Epithelial cell of proximal tubule (primary cell): Measurements from ENCODE around the gene PLA2G1B. TPM values are rescaled to one million over a fixed set of nuclear protein-coding genes. Genes with fewer than 3 reads are reported as not detected.

Experiments
- DNase-seq: peaks from one replicate; pipeline ENCODE4 v3.0.0-alpha.2; 2011; ENCODE audit warnings: low read depth
- H3K4me3 ChIP-seq: 2 replicates; pipeline ENCODE4 v1.5.1; 2011; ENCODE audit warnings: low read depth, mild to moderate bottlenecking, low read length
- total RNA-seq: library from RNA; depleted of rRNA; stranded (reverse); fragments of >200 nt; gene quantifications from 2 replicates; pipeline ENCODE4 v1.2.3, GENCODE V29; 2015
- TF ChIP-seq, protein P1 (sequence below): conservative IDR thresholded peaks from 2 replicates; pipeline ENCODE4 v1.5.1; 2012; ENCODE audit warnings: low read depth, mild to moderate bottlenecking, low read length

Gene PLA2G1B
- total RNA-seq, 1 donor from 2014 or later: not detected

DNA sequence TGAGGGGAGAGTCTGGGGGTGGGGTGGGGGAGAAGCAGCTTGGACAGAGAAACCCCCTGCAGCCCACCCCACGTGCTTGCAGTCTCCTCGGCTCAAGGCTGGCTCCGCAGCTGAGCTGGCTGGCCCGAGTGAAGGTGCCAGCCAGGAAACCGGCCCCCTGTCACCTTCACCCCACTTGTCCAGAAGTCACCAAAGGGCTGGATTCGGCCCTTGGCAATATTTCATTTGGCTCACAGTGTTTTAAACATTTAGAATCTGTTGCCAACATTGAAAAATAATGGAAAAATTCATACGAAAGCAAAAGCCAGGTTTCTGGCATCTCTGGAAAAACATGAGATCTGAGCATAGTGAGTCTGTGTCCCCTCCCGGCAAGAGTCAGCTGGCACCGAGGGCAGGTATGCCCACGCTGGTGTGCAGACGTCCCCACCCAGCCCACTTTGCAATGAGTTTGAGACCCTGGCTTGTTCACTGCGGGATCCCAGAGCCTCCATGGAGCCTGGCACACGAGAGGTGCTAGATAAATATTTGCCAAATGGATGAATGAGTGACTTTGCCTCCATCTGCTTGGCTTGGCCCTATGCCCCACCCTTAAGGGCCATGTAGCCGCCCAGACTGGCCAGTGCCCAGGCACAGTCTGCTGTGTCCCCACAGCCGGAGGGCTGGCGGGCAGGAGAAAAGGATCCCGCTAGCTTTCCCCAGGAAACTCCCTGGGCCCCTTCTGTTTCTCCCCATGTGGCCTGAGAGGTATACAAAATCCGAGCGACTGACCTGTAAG lies 23.2 kb upstream of the PLA2G1B start:
- TF ChIP-seq, protein P1, sequence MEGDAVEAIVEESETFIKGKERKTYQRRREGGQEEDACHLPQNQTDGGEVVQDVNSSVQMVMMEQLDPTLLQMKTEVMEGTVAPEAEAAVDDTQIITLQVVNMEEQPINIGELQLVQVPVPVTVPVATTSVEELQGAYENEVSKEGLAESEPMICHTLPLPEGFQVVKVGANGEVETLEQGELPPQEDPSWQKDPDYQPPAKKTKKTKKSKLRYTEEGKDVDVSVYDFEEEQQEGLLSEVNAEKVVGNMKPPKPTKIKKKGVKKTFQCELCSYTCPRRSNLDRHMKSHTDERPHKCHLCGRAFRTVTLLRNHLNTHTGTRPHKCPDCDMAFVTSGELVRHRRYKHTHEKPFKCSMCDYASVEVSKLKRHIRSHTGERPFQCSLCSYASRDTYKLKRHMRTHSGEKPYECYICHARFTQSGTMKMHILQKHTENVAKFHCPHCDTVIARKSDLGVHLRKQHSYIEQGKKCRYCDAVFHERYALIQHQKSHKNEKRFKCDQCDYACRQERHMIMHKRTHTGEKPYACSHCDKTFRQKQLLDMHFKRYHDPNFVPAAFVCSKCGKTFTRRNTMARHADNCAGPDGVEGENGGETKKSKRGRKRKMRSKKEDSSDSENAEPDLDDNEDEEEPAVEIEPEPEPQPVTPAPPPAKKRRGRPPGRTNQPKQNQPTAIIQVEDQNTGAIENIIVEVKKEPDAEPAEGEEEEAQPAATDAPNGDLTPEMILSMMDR: no peak

DNA sequence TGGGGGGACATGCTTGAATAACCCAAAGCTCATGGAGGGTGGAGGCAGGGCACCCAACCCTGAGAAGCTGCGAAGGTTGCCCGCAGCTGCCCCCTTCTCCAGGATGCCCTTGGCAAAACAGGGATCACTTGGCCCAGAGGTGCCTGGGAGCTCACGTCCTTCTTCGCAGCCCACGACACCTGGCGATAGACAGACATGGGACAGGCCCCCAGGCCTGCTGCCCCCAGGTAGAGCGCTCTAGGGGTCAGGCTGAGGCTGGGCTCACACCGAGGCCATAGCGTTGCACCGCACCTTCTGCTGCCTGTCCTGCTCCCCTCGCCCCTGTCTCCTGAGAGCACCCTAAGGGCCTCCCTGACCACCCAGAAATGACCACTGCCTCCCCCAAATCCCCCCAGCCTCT lies 20.2 kb upstream of the PLA2G1B start:
- H3K4me3 ChIP-seq: no peak overlapping the region
- TF ChIP-seq, protein P1: no peak
- DNase-seq: no peak

More for the DNA sequence above, 23.2 kb upstream of the PLA2G1B start:
- H3K4me3 ChIP-seq: no peak overlapping the region
- DNase-seq: no peak

DNA sequence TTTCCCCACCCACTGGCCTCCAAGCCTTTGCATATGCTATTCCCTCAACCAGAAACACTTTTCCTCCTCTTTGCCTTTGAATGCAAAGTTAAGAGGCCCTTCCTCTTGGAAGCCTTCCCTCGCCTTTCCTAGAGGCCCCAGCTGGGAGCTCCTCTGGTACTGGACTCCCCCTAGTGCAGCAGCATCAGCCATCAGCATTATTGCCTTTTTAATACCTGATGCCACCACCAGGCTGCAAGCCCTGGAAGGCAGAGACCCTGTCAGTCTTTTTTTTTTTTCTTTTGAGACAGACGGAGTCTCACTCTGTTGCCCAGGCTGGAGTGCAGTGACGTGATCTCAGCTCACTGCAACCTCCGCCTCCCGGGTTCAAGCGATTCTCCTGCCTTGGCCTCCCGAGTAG lies 19.1 kb upstream of the PLA2G1B start:
- TF ChIP-seq, protein P1: no peak
- DNase-seq: no peak
- H3K4me3 ChIP-seq: no peak overlapping the region

DNA sequence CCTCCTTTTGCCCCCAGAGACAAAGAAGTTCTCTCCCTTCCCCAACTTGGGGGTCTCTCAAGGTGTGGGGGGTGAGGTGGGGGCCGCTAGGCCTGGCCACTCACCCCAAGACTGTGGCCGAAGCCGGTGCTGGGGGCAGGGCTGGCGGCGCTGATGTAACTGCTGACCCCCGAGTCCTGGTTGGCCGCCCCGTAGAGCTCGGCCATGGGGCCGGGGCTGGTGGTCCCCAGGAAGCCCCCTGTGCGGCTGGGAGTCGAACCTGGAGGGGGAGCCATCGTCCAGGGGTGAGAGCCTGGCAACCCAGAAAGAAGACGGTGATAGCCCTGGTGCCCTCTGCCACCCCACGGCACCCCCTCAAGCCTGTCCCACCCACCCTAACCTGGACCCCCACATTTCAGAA lies 18.5 kb upstream of the PLA2G1B start:
- TF ChIP-seq, protein P1: no peak
- H3K4me3 ChIP-seq: no peak overlapping the region
- no peak for DNase-seq

DNA sequence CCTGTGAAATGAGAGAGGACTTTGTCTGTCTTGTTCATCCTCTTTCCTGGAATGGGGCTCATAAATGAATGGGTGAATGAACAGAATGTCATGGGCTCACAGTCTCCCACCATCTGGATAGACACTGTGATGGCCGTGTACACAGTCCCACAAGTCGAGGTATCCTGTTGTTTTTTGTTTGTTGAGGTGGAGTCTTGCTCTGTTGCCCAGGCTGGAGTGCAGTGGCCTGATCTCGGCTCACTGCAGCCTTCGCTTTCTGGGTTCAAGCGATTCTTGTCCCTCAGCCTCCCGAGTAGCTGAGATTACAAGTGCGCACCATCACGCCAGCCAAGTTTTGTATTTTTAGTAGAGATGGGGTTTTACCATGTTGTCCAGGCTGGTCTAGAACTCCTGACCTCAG lies 16.1 kb upstream of the PLA2G1B start:
- H3K4me3 ChIP-seq: no peak overlapping the region
- no peak for DNase-seq
- TF ChIP-seq, protein P1: no peak

DNA sequence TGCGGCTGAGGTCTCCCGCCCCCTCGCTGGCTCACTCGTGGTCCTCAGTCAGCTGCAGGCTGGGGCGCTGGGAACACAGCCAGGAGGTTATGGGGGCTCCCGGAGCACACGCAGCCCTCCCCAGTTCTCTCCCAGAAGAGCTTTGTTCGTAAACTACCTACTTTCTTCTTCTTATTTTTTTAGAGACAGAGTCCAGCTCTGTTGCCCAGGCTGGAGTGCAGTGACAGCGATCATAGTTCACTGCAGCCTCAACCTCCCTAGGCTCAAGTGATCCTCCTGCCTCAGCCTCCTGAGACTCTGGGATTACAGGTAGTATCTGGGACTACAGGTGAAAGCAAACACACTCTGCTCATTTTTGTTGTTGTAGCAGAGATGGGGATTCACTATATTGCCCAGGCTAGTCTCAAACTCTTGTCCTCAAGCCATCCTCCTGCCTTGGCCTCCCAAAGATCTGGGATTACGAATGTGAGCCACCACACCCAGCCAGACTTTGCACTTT lies 15.5 kb upstream of the PLA2G1B start:
- H3K4me3 ChIP-seq: no peak overlapping the region
- DNase-seq: no peak

More for the DNA sequence above, 15.5 kb upstream of the PLA2G1B start:
- TF ChIP-seq, protein P1: no peak
